ENCODE data around the gene DNAJC1.

DNAJC1 gene

GRCh38 chr10:21758696-21759095, 244.8 kb downstream of the DNAJC1 start:
- DNase-seq (ENCODE audit: low read depth), result no peak

DNA sequence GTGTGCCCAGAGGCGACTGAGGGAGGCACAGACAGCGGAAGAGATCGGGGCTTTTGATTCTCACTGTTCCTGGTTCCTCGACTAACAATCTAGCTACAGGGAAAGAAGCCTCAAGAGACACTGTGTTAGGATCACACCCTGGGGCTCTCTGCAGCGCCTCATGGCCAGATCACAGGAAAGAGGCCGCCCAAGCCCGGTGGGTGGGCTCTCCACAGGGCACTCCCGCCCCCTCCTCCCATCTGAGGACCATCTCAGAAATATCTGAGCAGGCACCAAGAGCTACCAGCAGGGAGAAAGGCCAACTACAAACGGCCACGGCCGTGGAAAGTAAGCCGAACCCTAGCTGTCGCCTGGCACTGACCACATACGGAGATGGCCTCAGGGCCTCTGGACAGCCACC, 245.3 kb downstream of the DNAJC1 start:
- no peak for DNase-seq (ENCODE audit: low read depth)

GRCh38 chr10:21757185-21757901, 246.2 kb downstream of the DNAJC1 start:
- DNase-seq (ENCODE audit: low read depth), result no peak

GRCh38 chr10:21756707-21757106, 246.8 kb downstream of the DNAJC1 start:
- DNase-seq (ENCODE audit: low read depth), result no peak

DNA sequence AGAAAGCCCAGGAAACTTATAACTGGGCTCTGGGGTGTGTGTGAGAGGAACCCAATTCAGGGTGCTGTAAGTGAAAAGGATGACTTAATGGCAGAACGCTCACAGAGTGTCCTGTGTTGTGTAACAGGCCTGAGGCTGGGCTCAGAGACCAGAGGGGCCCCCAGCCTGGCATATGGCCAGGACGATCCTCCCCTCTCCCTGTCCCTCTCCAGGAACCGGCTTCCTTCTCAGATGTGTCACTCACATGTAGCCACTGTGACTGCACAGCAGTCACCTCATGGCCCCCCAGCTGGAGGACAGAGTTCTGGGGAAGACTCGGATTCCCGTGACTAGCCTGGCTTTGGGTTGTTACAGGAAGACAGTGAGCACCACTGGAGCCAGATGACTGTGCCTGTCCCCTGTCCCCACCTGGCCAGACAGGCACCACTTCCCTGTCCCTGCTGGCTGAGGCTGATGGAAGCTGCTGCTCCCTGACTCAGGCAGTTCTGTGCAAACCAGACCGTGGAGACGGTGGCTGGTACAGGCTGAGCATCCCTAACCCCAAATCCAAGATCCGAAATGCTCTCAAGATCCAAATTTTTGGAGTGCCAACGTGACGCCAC, 249.0 kb downstream of the DNAJC1 start:
- no peak for DNase-seq (ENCODE audit: low read depth)

DNA sequence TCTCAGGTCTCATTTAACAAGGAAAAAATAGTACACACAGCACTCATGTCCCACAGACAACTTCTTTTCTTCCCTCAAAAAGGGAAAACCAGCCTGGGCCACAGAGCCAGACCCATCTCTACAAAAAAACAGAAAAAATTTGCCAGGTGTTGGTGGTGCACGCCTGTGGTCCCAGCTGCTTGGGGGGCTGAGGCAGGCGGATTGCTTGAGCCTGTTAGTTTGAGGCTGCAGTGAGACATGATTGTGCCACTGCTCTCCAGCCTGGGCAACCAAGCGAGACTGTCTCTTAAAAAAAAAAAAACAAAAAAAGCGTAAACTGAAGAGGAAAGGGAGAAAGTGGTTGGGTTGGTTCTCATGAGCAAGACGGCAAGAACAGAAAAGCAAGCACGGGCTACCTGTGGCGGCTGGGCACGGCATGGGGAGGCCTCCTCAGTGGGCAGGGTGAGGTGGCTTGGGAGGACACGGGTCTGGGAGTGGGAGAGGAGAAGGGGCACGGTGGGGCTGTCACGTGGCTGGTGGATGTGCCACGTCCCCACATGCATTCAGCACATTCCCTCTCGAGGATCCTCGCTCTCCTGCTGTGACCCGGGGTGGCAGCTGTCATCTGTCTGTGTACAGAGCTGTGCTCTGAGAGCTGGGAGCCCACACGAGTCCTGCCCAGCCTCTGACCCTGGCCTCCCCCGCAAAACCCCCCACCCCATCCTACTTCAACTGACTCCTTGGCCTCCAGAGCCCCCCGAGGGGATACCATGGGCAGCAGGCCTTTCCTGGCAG, 249.8 kb downstream of the DNAJC1 start:
- DNase-seq (ENCODE audit: low read depth), result no peak

DNA sequence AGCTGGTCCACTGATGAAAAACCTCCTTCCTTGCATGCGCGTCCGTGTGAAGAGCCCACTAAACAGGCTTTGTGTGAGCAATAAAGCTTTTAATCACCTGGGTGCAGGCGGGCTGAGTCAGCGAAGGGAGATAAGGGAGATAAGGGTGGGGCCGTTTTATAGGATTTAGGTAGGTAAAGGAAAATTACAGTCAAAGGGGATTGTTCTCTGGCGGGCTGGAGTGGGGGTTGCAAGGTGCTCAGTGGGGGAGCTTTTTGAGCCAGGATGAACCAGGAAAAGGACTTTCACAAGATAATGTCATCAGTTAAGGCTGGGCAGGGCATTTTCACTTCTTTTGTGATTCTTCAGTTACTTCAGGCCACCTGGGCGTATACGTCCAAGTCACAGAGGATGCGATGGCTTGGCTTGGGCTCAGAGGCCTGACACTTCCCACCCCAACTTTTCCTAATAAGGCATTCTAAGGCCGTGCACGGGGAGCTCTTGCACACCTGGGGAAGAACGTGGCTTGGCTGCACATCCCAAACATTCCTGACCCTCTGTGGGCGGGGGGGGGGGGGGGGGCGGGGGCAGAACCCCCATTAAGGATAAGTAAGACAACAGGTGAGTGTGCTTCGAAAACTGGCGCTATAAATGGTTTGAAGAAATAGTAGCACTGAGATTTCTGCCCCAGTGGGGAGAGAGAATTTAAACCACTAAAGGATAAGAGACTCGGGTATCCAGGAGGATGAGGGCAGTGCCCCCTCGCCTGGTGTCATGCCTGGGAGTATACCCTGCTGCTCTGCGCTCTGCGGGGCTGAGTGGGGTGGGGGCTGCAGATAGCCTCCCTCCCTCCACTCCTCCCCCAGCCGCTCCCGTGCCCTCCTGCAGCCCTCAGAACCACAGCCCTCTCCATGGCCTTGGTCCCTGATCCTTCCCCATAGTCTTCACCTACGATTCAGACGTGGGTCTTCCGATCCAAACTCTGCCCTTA, 251.9 kb downstream of the DNAJC1 start:
- DNase-seq (ENCODE audit: low read depth), result no peak

- DNase-seq (ENCODE audit: low read depth), result no peak
Observed at GRCh38 chr10:21750424-21750823, 253.1 kb downstream of the DNAJC1 start.

DNA sequence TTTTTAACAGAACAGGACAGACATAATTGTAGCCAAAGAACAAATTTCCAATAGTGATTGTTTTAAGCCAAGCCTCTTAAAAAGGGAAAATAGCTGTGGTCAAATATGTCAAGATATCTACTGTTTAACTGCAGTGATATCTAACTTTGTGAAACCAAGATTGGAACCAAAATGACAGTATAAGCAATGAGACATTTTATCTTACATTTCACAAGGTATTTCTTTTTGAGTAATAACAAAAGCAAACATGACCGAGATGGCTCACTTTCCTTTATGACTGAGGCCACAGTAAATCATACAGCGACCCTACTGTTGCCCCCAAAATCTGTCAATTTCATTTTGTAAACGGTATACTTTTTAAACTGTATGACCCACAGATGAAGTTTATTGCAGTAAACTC, 253.7 kb downstream of the DNAJC1 start:
- no peak for DNase-seq (ENCODE audit: low read depth)

DNA sequence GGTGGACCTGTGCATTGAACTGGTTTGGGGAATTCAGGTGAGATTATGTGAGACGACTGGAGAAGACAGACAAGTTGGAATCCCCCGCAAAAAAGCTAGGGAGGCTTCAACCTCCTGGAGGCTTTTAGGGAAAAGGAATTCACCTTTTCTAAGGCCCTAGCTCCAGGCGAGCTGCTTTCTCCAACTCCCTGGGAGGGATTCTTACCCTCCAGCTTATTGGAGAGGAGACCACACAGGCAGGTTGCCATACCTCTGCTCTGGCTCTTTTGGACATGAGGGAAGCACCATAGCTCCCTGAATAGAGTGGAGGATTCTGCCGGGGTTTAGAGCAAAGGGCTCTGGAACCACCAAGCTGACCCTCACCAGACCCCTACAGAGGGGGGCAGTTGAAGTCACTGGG, 255.7 kb downstream of the DNAJC1 start:
- no peak for DNase-seq (ENCODE audit: low read depth)

DNA sequence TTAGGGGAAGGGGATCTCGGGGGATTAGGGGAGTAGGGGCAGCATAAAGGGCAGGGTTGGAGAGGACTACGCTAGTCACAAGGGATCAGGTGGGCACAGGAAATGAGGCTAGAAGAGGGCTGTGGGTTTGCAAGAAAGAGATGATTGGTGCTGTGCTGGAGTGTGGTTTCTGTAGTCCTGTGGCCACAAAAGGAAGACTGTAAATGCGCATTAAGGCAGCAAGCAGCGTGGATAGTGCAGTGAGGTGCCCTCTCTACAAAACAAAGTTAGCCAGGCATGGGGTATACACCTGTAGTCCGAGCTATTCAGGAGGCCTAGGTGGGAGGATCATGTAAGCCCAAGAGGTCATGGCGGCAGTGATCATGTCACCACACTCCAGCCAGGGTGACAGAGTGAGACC, 257.4 kb downstream of the DNAJC1 start:
- no peak for DNase-seq (ENCODE audit: low read depth)

- no peak for DNase-seq (ENCODE audit: low read depth)
Observed at GRCh38 chr10:21744223-21744622, 259.3 kb downstream of the DNAJC1 start.

DNA sequence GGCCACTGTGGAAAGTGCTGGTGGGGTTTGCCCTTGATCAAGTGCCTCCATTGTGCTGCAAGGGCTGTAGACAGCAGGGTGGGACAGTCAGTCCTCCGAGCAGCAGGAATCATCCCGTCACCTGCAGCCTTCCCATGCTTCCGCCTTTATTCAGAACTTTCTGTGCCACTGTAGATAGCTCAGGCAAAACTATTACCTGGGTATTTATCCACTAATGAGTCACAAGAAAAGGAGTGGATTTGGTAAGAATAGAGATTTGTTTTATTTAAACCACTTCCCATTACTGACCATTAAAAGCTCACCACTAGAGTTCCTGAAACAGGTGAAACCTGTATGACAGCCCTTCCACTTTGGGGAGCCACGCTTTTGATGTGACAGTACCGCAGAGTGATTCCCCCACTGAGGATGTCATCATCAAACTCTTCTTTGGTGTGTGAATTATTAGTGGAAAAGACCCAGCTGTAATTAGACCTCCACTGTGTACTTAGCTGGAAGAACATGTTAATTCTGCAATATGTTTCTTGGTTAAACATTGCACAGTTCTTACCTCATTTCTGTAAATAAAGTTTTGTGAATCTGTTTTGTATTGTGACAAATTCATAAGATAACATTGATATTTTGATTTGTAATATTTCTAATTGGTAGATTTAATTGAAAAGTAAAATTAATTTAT, 260.7 kb downstream of the DNAJC1 start:
- no peak for DNase-seq (ENCODE audit: low read depth)

DNA sequence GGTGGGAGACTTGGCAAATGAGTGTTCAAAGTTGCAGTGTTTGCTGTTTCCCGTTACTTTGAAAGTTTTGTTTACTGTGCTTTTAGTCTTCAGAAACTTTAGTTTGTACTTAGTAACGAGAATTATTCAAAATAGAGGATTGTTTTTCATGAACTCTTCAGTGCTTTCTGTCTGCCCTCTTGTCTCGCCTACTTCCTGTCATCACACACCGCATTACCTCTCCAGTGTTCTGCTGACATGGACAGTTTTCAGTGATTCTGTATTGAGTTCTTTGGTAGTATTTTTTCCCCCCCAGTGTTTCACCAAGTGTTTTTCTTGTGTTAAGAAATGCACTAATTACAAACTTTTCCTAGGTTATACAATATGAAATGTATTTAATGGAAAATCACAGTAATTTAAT, 262.5 kb downstream of the DNAJC1 start:
- DNase-seq (ENCODE audit: low read depth), result no peak

GRCh38 chr10:21737106-21737505, 266.4 kb downstream of the DNAJC1 start:
- no peak for DNase-seq (ENCODE audit: low read depth)

DNA sequence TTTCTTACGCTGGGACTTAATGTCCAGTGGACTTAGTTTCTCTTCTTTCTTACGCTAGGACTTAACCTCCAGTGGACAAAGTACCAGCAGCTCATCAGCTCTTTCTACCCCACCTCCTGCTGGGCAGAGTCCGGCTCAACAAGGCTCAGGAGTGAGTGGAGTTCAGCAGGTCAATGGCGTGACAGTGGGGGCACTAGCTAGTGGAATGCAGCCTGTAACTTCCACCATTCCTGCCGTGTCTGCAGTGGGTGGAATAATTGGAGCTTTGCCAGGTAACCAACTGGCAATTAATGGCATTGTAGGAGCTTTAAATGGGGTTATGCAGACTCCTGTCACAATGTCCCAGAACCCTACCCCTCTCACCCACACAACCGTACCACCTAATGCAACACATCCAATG, 269.8 kb downstream of the DNAJC1 start:
- DNase-seq (ENCODE audit: low read depth), result no peak

- no peak for DNase-seq (ENCODE audit: low read depth)
Observed at GRCh38 chr10:21732067-21732772, 271.3 kb downstream of the DNAJC1 start.

- DNase-seq (ENCODE audit: low read depth), result no peak
Observed at GRCh38 chr10:21728618-21729017, 274.9 kb downstream of the DNAJC1 start.

DNA sequence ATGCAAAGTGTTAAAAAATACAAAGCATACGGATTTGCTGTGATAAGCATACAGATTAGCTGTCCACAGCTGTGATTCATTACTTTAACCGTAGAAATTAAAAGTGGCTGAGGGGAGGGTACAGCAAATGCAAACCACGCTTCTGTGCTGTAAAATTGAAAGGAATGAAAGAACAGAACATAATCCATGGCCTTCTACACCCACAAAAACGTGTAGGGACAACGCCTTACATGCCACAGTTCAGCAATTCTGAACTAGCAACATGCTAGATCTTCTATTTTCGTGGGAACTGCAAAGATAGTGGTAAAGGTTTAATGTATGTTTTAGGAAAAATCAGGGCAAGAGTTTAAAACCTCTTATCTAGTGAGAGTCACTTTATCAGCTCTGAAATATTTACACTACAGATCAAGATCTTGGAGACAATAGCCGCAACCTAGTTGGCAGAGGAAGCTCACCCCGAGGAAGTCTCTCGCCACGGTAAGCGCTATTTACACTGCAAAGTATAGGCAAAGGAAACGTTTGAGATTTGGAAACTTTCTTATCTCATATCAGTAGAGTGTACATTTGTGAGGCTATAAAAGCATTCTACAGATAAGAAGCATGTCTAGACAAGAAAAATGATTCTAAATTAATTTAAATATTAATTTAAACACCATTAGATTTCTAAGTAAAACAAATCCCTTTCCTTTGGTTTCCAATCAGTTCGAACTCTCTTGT, 275.9 kb downstream of the DNAJC1 start:
- no peak for DNase-seq (ENCODE audit: low read depth)

GRCh38 chr10:21726601-21727225, 276.8 kb downstream of the DNAJC1 start:
- DNase-seq (ENCODE audit: low read depth), result no peak

All from stimulated activated CD8-positive, alpha-beta memory T cell treated with anti-CD3 and anti-CD28 coated beads, Interleukin-7, amount 100 ng/mL, for 24 hours (primary cell).